GM19239 (cell line): ENCODE data around the gene ORAI3.
A peak's percentile ranks its signal among the peaks of the same experiment; 100 is the strongest.

Experiments
- DNase-seq: peaks from one replicate; pipeline ENCODE4 v3.0.0; 2011; ENCODE audit warnings: low spot score; ENCODE audit not compliant: insufficient read length
- FAIRE-seq: peaks from 2 replicates; lab custom pipeline; 2011; peaks lifted over from hg19 to GRCh38; lab: Jason Lieb, UNC

Gene ORAI3

DNA sequence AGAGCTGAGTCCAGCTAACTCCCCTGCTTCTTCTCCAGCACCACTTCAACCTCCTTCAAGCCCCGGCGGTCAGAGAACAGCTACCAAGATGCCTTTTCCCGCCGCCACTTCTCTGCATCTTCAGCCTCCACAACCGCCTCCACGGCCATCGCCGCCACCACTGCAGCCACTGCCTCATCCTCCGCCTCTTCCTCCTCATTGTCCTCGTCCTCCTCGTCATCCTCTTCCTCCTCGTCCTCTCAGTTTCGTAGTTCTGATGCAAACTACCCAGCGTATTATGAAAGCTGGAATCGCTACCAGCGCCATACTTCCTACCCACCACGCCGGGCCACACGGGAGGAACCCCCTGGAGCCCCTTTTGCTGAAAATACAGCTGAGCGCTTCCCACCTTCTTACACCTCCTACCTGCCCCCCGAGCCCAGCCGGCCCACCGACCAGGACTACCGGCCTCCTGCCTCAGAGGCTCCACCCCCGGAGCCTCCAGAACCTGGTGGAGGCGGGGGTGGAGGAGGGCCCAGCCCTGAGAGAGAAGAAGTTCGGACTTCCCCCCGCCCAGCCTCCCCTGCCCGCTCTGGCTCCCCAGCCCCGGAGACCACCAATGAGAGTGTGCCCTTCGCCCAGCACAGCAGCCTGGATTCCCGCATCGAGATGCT is 15.8 kb downstream of the ORAI3 start:
- DNase-seq (no peak), FAIRE-seq (no peak)

DNA sequence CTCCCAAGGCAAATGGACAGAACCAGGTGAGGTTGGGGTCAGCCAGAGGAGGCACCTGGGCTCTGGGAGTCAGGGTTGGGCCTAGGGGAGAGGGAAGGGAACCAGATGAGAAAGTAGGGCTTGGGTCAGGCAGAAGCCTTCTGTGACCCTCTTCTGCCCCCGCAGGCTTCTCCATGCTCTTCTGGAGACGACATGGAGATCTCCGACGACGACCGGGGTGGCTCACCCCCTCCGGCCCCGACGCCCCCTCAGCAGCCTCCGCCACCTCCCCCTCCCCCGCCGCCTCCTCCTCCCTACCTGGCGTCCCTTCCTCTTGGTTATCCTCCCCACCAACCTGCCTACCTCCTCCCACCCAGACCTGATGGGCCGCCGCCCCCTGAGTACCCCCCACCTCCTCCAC is 16.6 kb downstream of the ORAI3 start:
- no peak for FAIRE-seq
- no peak for DNase-seq

DNA sequence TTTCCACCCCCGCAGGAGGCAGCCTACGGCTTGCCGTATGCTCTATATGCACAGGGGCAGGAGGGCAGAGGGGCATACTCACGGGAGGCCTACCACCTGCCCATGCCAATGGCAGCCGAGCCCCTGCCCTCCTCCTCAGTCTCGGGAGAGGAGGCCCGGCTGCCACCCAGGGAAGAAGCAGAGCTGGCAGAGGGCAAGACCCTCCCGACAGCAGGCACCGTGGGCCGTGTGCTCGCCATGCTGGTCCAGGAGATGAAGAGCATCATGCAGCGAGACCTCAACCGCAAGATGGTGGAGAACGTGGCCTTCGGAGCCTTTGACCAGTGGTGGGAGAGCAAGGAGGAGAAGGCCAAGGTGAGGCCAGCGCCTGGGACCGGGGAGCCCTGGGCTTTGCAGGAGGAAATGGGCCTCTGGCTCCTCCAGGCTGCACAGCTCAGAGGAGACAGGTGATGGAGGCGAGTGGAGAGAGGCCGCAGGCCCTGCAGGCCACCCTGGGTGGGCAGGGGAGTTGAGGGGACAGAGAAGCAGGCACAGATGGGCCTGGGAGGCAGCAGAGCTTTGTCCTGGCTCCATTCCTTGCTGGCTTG is 17.3 kb downstream of the ORAI3 start:
- DNase-seq (no peak), FAIRE-seq (no peak)

DNA sequence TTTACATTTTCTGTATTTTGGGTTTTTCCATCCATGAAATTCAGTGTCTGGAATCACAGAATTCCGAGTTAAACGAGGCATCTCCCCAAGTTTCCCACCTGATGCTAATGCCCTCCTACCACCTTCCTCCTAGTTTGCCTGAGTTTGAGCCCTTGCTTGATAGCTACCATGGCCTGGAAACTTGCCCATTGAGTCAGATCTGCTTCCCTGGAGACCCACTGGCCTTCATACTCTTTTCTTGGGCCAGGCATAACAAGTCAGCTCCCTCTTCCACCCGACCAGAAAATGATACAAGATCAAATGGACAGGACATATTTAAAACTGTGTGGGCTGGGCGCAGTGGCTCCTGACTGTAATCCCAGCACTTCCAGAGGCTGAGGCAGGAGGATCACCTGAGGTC is 18.9 kb downstream of the ORAI3 start:
- FAIRE-seq (no peak), DNase-seq (no peak)

DNA sequence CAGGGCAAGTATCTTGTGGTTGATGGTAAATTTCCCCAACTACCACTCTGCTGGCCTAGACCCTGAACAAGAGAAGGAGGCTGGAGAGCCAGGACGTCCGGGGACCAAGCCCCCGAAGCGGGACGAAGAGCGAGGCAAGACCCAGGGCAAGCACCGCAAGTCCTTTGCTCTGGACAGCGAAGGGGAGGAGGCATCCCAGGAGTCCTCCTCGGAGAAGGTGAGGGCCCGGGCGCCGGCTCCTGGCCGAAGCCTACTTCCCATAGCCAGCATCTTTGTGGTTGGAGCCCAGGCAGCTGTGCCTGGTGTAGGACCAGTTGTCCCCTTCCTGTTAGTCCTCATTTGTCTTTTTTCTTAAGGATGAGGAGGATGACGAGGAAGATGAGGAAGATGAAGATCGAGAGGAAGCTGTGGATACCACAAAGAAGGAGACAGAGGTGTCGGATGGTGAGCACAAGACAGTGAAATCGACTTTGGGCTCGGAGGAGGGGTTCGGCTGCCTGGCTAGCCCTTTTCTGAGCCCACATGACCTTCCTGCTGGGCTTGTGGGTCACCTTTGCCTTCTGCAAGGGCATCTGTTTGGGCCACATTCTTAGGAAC is 20.5 kb downstream of the ORAI3 start:
- DNase-seq (no peak), FAIRE-seq (no peak)

DNA sequence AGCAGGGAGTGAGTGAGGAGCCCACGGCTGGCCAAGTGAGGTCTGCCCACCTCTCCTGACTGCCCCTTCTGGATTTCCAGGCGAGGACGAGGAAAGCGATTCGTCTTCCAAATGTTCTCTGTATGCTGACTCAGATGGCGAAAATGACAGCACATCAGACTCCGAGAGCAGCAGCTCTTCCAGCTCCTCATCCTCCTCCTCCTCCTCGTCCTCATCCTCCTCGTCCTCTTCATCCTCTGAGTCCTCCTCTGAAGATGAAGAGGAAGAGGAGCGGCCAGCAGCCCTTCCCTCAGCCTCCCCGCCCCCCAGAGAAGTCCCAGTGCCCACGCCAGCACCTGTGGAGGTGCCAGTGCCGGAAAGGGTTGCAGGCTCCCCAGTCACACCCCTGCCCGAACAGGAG is 22.4 kb downstream of the ORAI3 start:
- DNase-seq (no peak), FAIRE-seq (no peak)

DNA sequence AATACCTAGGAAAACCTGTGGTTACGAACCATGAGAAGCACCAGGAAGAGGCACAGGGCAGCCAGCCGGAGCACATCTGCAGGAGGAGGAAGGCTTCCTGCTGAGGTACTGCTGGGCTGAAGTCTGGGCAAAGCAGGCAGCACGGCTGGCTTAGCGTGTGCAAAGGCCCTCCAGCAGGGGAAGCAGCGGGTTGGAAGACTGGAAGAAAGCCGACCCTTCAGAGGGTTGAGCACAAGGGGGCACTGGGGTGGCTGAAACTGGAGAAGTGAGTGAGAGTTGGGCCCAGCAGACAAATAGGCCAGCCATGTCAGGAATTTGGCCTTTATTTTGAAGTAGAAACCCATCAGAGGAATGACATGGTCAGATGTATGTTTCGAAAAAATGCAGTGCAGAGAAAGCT is 24.0 kb downstream of the ORAI3 start:
- DNase-seq, result no peak
- FAIRE-seq, result no peak

DNA sequence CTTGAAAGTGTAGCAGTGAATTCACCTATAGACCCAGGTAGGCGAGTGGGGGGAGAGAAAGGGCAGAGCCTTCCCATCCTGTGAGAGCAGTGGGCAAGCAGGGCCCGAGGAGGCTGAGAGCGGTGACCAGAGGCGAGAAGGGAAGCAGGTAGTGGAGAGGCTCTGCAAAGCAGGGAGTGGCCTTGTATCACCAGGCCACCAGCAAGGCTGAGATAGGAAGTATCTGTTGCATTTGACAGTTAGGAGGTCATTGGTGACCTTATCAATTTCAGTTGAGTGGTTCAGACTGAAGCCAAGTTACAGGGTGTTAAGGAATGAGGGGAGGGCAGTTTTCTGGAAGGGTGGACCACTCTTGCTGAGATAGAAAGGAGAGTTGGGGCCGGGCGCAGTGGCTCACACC is 25.5 kb downstream of the ORAI3 start:
- DNase-seq (no peak), FAIRE-seq (no peak)

DNA sequence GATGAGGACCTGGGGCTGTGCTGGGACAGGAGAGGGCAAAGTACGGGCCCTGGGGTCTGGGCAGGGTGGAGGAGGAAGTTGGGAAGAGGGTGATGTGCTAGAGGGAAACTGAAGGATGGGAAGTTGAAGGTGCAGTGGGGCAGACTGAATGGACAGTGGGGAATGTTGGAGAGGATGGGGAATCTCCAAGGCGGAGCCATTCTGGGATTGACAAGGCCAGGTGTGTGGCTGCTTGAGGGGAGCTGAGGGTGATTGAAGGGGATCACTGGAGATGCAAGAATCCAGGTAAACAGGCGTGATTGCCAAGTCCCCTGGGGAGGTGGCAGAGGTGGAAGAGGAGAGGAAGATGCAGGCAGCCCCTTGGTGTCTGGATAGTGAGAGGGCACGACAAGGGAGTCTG is 27.6 kb downstream of the ORAI3 start:
- no peak for DNase-seq
- no peak for FAIRE-seq

DNA sequence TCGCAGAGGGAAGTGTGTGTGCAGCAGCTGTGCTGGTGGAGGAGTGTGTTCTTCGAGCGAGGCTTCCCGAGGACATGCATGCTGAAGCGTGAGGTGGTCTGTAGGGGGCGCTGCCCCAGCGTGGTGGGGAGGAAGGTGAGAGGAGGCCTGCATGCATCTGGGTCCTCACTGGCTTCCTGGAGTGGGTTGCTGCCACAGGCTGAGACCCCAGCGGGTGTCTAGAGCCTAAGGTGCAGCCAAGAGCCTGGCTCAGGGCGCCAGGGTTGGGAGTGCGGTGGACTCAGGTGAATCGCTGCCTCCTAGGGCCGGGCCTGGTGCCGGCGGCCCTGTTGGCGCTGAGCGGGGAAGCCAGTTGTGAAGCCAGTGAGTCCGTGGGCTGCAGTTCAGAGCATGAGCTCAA is 28.6 kb downstream of the ORAI3 start:
- FAIRE-seq (no peak), DNase-seq (no peak)

DNA sequence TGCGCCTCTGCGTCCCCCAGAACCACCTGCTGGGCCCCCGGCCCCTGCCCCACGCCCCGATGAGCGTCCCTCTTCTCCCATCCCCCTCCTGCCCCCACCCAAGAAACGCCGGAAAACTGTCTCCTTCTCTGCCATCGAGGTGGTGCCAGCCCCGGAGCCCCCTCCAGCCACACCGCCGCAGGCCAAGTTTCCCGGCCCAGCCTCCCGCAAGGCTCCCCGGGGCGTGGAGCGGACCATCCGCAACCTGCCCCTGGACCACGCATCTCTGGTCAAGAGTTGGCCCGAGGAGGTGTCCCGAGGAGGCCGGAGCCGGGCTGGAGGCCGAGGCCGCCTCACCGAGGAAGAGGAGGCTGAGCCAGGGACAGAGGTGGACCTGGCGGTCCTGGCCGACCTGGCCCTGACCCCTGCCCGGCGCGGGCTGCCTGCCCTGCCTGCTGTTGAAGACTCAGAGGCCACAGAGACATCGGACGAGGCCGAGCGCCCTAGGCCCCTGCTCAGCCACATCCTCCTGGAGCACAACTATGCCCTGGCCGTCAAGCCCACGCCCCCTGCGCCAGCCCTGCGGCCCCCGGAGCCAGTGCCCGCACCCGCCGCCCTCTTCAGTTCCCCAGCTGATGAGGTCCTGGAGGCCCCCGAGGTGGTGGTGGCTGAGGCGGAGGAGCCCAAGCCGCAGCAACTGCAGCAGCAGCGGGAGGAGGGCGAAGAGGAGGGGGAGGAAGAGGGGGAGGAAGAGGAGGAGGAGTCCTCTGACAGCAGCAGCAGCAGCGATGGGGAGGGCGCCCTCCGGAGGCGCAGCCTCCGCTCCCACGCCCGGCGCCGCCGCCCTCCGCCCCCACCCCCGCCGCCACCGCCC is 30.5 kb downstream of the ORAI3 start:
- DNase-seq (no peak), FAIRE-seq (no peak)

DNA sequence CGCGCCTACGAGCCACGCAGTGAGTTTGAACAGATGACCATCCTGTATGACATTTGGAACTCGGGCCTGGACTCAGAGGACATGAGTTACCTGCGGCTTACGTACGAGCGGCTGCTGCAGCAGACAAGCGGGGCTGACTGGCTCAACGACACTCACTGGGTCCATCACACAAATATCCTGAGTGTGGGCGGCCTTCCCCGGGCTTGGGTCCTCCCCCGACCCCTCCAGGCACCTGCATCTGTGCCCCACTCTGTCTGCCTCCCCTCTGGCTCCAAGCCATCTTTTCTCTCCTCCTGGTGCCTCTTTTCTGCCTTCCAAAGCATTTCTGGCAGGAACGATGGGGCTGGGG is 31.1 kb downstream of the ORAI3 start:
- DNase-seq, result no peak
- no peak for FAIRE-seq

DNA sequence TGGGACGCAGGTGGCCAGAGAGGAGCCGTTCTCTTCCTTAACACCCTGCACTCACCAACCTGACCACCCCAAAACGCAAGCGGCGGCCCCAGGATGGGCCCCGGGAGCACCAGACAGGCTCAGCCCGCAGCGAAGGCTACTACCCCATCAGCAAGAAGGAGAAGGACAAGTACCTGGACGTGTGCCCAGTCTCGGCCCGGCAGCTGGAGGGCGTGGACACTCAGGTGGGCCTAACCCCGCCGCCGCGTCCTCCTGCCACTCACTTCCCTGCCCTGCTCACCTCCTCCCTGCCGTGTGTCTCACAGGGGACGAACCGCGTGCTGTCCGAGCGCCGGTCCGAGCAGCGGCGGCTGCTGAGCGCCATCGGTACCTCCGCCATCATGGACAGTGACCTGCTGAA is 31.6 kb downstream of the ORAI3 start:
- DNase-seq (no peak), FAIRE-seq (no peak)

DNA sequence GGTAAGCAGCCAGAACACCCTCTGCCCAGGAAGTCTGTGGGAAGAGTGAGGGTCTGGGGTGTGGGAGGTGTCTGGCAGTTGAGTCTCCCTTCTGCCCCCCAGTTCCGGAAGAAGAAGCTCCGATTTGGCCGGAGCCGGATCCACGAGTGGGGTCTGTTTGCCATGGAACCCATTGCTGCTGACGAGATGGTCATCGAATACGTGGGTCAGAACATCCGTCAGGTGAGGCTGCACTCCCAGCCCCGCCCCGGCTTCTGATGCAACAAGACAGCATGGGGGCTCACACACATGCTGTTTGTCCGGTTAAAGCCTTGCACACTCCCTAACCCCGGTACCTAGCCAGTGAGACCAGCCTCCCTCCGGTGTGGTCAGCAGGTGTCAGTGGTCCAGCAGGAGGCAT is 32.1 kb downstream of the ORAI3 start:
- FAIRE-seq (no peak), DNase-seq (no peak)

DNA sequence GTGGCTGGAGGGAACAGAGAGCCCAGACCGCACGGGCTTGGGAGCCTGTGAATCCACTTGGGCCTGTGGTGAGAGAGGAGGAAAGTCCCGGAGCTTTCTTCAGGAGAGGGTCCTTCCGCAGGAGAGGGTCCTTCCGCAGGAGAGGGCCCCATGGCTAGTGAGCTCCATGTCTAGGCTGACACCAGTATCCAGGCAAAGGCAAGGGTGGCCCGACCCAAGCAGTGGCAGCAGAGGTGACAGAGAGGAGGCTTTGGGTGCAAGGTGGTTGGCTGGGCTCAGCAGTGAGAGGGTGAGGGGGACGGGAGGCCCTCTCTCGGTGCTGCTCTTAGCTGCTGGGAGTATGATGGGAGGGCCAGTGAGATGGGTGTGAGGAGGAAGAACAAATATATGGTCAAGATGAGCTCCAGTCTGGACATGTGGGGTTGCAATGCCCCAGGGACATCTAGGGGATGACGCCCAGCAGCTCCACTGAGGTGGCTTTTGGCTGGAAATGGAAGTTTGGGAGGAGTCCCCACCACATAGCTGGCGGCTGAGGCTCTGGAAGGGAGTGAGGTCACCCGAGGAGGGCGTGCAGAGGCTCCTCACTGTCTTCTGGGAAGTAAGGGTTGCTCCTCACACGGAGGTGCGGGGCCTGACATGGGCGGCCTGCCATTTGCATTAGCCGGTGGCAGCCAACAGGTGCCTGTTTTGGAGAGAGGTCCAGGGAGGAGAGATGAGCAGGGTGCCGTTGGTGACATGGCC is 33.9 kb downstream of the ORAI3 start:
- DNase-seq, result no peak
- FAIRE-seq, result no peak

DNA sequence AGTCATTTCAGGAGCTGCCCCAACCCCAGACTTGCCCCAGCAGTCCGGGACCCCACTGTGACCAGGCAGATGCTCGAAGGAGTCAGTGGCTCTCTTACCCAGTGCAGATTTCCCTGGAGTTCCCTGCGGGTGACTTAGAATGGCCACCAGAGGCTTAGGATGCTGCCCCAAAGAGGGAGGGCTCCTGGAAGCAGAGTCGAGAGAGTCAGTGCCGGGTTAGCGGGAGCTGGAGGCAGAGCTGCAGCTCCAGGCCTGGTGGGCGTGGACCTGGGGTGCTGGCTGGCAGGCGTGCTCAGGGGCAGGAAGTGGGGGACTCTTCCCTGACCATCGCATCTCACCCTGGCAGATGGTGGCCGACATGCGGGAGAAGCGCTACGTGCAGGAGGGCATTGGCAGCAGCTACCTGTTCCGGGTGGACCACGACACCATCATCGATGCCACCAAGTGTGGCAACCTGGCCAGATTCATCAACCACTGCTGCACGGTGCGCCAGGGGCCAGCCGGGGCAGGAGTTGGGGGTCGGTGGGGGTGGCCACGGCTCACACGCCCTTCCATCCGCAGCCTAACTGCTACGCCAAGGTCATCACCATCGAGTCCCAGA is 34.5 kb downstream of the ORAI3 start:
- FAIRE-seq, result no peak
- no peak for DNase-seq

DNA sequence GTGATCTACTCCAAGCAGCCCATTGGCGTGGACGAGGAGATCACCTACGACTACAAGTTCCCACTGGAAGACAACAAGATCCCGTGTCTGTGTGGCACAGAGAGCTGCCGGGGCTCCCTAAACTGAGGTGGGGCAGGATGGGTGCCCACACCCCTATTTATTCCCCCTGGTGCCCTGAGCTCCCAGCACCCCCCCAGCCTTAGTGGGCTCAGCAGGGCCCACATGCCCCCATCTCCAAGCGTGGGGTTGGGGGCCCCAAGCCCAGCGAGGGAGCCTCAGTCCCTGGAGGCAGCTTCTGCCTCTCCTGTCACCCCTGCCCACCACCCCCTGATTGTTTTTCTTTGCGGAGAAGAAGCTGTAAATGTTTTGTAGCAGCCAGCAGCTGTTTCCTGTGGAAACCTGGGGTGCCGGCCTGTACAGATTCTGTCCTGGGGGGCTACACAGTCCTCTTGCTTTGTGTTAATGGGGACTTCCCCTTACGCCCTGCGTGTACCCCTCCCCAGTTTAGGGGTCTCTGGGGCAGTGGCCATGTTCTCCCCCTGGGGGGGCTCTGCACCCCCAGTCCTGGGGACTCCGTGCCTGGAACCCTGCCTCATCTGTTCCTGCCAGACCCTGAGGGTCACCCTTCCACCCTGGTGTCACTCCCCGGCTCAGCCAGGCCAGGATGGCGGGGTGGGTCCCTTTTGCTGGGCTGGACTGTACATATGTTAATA is 35.2 kb downstream of the ORAI3 start:
- FAIRE-seq (no peak), DNase-seq (no peak)

DNA sequence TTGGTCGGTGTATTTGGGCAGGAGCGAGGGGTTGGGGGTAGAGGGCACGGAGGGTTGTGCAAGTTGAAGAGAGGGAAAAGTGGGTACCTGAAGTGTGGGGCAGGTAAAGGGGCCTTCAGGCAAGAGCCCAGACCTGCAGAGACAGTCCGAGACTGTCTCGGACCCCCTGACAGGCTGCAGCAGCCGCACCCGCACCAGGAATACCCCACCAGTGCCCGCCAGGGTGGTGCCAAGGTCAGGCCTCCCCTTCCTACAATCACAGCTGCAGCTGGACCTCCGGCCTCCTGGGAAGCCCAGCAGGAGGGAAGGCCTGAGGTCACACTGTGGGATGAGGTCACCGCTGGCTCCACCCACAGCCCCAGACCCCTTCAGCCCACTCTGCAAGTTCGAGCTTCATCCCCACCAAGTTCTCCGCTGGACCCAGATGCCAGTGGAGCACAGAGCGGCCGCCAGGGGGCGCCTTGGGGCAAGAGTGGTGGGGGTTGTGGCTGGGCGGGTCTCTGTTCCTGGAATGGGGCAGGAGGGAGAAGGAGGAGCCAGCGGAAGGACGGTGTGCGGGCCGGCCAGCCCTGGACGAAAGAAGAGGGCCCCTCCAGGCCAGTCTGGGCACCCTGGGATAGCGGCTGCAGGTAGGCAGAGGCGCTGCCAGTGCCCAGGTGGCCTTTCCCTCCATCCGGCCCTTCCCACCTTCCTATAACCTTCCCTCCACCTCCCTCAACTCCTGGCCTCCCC is 36.0 kb downstream of the ORAI3 start, which contains the start of gene HSD3B7:
HSD3B7 (plus strand) TSS at position 539 of the 732 bp plus-strand sequence. CDS start 452 bp downstream, outside the sequence.
- DNase-seq, result peak; percentile 98
- peak; percentile 65 for FAIRE-seq
